Measurements from ENCODE around the gene AKIP1.
A peak's percentile ranks its signal among the peaks of the same experiment; 100 is the strongest.

DNA sequence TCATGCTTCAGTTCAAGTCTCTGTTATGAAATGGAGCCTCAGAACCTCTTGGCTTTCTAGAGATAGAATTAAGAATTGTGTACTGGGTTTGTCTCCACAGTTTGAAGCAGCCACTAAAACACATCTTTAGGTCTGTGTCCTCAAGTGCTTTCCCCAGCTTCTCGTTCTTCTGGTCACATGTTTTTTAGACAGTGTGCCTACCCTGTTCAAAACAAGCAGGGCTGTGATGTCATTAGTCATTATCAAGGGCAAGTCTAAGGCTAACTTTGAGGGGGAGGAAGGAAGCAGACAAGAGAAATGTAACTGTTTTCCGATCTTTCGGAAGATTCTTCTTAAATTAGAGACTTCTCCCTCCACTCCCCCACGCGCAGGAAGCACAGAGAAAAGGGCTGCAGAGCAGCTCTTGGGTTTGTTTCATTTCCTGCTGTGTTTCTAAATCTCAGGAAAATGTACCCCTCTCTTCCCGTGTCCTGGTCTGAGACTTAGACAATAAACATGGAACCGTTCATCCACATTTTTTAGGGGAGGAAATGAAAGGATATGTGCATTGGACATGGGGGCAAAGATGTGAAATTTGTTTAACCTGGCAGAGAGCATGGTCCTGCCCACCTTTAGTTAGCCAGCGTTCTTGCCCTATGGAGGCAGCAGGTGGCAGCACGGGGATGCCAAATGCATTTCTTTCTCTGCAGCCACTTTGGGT is 3.1 kb downstream of the AKIP1 start:
- TF ChIP-seq, protein P1, sequence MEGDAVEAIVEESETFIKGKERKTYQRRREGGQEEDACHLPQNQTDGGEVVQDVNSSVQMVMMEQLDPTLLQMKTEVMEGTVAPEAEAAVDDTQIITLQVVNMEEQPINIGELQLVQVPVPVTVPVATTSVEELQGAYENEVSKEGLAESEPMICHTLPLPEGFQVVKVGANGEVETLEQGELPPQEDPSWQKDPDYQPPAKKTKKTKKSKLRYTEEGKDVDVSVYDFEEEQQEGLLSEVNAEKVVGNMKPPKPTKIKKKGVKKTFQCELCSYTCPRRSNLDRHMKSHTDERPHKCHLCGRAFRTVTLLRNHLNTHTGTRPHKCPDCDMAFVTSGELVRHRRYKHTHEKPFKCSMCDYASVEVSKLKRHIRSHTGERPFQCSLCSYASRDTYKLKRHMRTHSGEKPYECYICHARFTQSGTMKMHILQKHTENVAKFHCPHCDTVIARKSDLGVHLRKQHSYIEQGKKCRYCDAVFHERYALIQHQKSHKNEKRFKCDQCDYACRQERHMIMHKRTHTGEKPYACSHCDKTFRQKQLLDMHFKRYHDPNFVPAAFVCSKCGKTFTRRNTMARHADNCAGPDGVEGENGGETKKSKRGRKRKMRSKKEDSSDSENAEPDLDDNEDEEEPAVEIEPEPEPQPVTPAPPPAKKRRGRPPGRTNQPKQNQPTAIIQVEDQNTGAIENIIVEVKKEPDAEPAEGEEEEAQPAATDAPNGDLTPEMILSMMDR (IDR thresholded peaks at IDR 0.05; ENCODE audit: low read length): peak; percentile 89
- no peak for TF ChIP-seq EZH2 (optimal IDR thresholded peaks at IDR 0.05; ENCODE audit: low read depth, low read length)

Measured in MM.1S (cell line).